Measurements from ENCODE around the gene ITSN1. TPM values are rescaled to one million over a fixed set of nuclear protein-coding genes. Genes with fewer than 3 reads are reported as not detected.

ITSN1 gene
- total and polyA plus RNA-seq, 2 of the 13 experiments (the other 11 are each of a cell fraction or from before 2014, with no cell fraction given), result 26.1 to 33.8 TPM

DNA sequence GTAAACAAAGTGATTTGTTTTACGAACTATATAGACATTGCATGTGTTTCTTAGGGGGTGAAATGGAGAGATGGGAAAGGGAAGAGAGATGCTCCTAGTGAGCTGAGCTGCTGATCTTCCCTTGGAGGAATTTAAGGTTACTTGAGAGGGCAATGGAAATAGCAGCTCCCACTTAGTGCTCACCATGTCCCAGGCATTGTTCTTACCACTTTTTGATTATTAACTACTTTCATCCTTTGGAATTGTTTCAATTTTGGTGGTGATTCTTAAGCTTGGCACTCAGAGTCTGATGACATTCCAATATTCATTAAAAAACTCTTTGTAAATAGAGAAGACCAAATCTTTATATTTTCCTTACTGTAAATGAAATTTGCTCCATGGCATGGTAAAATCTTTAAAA is 124.9 kb downstream of the ITSN1 start (continued):
- TF ChIP-seq, protein P1, sequence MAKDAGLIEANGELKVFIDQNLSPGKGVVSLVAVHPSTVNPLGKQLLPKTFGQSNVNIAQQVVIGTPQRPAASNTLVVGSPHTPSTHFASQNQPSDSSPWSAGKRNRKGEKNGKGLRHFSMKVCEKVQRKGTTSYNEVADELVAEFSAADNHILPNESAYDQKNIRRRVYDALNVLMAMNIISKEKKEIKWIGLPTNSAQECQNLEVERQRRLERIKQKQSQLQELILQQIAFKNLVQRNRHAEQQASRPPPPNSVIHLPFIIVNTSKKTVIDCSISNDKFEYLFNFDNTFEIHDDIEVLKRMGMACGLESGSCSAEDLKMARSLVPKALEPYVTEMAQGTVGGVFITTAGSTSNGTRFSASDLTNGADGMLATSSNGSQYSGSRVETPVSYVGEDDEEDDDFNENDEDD (CRISPR knock-in tag; IDR thresholded peaks at IDR 0.05; ENCODE audit: borderline replicate concordance), result no peak
- TF ChIP-seq, protein P2, sequence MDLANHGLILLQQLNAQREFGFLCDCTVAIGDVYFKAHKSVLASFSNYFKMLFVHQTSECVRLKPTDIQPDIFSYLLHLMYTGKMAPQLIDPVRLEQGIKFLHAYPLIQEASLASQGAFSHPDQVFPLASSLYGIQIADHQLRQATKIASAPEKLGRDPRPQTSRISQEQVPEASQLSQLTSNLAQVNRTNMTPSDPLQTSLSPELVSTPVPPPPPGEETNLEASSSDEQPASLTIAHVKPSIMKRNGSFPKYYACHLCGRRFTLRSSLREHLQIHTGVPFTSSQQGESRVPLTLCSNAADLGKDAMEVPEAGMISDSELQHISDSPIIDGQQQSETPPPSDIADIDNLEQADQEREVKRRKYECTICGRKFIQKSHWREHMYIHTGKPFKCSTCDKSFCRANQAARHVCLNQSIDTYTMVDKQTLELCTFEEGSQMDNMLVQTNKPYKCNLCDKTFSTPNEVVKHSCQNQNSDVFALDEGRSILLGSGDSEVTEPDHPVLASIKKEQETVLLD (CRISPR knock-in tag; IDR thresholded peaks at IDR 0.05; ENCODE audit: low read depth), result no peak
- TF ChIP-seq, protein P3, sequence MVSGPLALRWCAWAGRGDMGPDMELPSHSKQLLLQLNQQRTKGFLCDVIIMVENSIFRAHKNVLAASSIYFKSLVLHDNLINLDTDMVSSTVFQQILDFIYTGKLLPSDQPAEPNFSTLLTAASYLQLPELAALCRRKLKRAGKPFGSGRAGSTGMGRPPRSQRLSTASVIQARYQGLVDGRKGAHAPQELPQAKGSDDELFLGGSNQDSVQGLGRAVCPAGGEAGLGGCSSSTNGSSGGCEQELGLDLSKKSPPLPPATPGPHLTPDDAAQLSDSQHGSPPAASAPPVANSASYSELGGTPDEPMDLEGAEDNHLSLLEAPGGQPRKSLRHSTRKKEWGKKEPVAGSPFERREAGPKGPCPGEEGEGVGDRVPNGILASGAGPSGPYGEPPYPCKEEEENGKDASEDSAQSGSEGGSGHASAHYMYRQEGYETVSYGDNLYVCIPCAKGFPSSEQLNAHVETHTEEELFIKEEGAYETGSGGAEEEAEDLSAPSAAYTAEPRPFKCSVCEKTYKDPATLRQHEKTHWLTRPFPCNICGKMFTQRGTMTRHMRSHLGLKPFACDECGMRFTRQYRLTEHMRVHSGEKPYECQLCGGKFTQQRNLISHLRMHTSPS (CRISPR knock-in tag; IDR thresholded peaks at IDR 0.05; ENCODE audit: low read depth), result no peak

DNA sequence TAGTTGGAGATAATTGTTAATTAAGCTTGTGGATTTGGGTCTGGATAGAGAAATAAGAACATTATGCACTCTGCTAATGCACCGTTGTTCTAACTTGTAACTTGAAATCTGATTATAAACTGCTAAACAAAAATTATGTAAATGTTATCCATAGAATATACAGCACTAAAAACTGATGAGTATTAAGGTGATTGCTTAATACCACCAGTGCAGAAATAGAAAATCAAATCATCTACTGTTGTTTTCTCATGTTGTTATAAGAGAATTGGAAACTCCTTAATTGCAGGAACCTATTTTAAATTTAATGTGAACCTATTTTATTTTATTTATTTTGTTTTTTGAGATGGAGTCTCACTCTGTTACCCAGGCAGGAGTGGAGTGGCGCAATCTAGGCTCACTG is 125.7 kb downstream of the ITSN1 start:
- ATAC-seq (no peak), DNase-seq (ENCODE audit: low spot score) (no peak), FAIRE-seq (no peak)
- TF ChIP-seq PAWR (CRISPR knock-in tag; IDR thresholded peaks at IDR 0.05; ENCODE audit: borderline replicate concordance) (no peak), SMYD3 (CRISPR knock-in tag; IDR thresholded peaks at IDR 0.05) (no peak), PAX8 (CRISPR knock-in tag; IDR thresholded peaks at IDR 0.05; ENCODE audit: borderline replicate concordance) (no peak)
- TF ChIP-seq, protein P4, sequence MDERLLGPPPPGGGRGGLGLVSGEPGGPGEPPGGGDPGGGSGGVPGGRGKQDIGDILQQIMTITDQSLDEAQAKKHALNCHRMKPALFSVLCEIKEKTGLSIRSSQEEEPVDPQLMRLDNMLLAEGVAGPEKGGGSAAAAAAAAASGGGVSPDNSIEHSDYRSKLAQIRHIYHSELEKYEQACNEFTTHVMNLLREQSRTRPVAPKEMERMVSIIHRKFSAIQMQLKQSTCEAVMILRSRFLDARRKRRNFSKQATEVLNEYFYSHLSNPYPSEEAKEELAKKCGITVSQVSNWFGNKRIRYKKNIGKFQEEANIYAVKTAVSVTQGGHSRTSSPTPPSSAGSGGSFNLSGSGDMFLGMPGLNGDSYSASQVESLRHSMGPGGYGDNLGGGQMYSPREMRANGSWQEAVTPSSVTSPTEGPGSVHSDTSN (CRISPR knock-in tag; IDR thresholded peaks at IDR 0.05), result no peak
- no peak overlapping the region for H3K9ac ChIP-seq (ENCODE audit: insufficient read depth, low read depth, low read length)
- CTCF ChIA-PET (ENCODE audit: low intra/inter-chr PET ratio, low total read pairs), result no interaction called here
- POLR2A ChIA-PET, result no interaction called here
- H3K79me2 ChIP-seq (ENCODE audit: insufficient read depth, low read length), result no peaks in the 10 kb centered on the region
- H3K36me3 ChIP-seq (replicated peaks in 1 of 2; ENCODE audit: control insufficient read depth in 1 of 2, insufficient read depth in 2 of 2, low read length in 2 of 2), result peaks cover 2 to 32% of the 10 kb centered on the region in 2 experiments
- H2AFZ ChIP-seq (ENCODE audit: low read length), result no peak overlapping the region
- intact Hi-C loops (cut with micrococcal nuclease; ENCODE audit: unreplicated experiment), result loop anchor here (10.0 kb wide), 1 partner anchor 123 kb away; the partner anchor contains the start of genes CRYZL1 and ITSN1
- no peaks in the 10 kb centered on the region for H3K27me3 ChIP-seq (ENCODE audit: control insufficient read depth in 1 of 2, insufficient read depth in 2 of 2, low read length in 2 of 2)
- H3K4me3 ChIP-seq (replicated peaks in 1 of 3; ENCODE audit: insufficient read depth in 1 of 3, low read depth in 2 of 3, low read length in 3 of 3), result no peak overlapping the region
- in situ Hi-C loops (cut with HindIII; ENCODE audit: extremely low pct_ligation_motif_present, low pct_unique_long_range_greater_than_20kb), result no loop called here
- no TSS peak for BruUV-seq (replicated peaks)
- no peak overlapping the region for H3K4me2 ChIP-seq (ENCODE audit: low read depth, low read length)
- whole genome bisulfite sequencing (ENCODE audit: low lambda C conversion rate), result 95% methylated on average over 2 of the region's 2 CpGs
- H4K20me1 ChIP-seq (ENCODE audit: insufficient read depth, low read length), result no peaks in the 10 kb centered on the region
- no peaks in the 10 kb centered on the region for H3K4me1 ChIP-seq (ENCODE audit: insufficient read depth, low read length)
- no peak overlapping the region for H3K27ac ChIP-seq (ENCODE audit: extremely low read length, insufficient read depth, low read length)
- H3K9me3 ChIP-seq (ENCODE audit: low read length), result no peaks in the 10 kb centered on the region
